DMS 273 treated with DMSO at 0.1 percent for 48 hours (cell line): Measurements from ENCODE around the gene NUTM2G.
"Not testable (repeated sequence)": the region's sequence is repeated elsewhere in the genome, so short reads cannot be mapped to it uniquely, and the experiment has no call there.

Experiments used
- DNase-seq: peaks from one replicate; lab custom pipeline; 2025; lab: John Stamatoyannopoulos, UW

NUTM2G gene

GRCh38 chr9:96949346-96949745, 20.7 kb downstream of the NUTM2G start:
- DNase-seq, result not testable (repeated sequence)

- DNase-seq, result not testable (repeated sequence)
These were observed 21.9 kb downstream of the NUTM2G start for GRCh38 chr9:96950539-96950938.

- DNase-seq, result not testable (repeated sequence)
These were observed 38.9 kb downstream of the NUTM2G start for GRCh38 chr9:96967591-96967990.

DNA sequence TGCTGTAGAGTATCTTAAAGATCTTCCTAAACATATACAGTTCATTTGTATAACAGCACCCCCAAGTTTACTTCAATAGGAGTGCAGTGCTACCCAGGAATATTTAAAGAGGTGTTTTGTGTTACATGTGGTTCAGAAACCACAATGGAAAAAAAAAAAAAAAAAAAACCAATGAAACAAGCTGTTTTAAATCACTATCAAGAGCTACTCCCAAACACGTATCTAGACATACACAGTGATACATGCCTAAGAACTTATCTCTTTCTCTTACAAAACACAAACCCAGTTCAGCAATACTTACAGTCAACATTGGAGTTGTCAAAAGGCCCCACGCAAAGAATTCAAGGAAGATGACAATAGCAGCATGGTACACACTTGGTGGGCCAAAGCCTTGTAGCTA, 43.9 kb downstream of the NUTM2G start:
- not testable (repeated sequence) for DNase-seq

- DNase-seq, result not testable (repeated sequence)
These were observed 45.4 kb downstream of the NUTM2G start for GRCh38 chr9:96974037-96974436.

DNA sequence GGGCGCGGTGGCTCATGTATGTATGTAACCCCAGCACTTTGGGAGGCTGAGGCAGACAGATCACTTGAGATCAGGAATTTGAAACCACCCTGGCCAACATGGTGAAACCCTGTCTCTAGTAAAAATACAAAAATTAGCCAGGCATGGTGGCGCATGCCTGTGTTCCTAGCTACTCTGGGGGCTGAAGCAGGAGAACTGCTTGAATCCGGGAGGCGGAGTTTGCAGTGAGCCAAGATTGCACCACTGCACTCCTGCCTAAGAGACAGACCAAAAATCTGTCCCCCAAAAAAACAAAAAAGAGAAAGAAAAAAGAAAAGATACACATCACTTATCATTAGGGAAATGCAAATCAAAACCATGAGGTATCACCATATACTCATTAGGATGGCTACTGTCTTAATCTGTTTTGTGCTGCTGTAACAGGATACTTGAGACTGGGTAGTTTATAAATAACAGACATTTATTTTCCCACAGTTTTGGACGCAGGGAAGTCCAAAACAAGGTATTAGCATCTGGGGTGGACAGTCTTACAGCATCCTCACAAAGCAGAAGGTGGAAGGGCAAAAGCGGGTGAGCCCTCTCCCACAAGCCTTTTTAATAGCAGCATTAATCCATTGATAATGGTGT, 55.0 kb downstream of the NUTM2G start:
- DNase-seq, result not testable (repeated sequence)

- not testable (repeated sequence) for DNase-seq
These were observed 55.5 kb downstream of the NUTM2G start for GRCh38 chr9:96984139-96984538.

DNA sequence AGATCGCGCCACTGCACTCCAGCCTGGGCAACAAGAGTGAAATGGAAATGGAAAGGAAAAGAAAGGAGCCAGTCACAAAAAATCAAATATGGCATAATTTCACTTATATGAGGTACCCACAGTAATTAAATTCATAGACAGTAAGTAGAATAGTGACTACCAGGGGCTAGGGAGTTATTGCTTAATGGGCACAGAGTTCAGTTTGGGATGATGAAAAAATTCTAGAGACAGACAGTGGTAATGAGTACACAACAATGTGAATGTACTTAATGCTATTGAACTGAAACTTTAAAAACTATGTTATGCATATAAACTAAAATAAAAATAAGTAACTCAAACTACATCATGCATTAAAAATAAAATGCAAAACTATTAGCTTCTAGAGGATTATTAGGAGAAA, 56.2 kb downstream of the NUTM2G start:
- DNase-seq, result not testable (repeated sequence)
